Measurements from ENCODE around the gene HOXC10. TPM values are rescaled to one million over a fixed set of nuclear protein-coding genes. Genes with fewer than 3 reads are reported as not detected.

The HOXC10 gene
- total RNA-seq, 1 donor from 2014 or later = not detected

DNA sequence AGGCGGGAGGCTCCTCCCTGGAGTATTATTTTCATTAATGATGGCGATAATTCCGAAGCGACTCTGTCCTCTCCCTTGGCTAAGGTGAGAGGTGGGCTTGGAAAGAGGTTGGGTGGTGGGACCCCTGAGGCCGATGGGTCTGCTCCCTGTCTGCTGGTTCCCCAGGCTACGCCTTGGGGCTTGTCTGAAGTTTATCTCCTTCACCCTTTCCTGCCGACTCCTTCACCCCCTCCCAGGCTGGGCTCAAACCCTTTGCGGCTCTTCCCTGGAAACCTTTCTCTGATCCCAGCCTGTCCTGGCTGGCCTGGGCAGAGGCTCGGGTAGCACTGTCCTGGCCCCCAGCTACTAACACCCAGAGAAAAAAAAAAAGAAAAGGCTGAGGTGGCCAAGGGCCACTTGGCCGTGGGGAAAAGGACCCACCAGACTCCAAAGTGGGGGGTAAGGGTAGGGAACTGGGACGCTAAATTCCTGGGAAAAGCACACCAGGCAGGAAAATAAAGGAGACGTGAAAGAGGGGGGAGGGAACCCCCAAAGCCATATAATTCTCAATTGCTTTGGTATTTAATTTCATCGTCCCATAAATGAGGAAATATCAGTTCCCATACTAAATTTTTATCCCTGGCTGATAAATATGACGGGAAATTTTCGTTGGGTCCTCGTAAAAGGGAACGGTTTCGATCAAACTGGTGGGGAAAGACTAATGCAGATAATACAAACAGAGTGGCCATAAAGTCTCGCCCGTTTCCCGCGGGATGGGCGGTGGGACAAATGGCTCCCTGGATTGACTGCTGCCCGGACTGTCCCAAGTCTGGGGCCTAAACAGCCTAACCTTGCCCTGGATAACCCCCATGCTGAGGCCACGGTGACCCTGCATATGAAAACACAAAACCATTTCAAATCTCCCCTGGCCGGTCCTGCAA lies 2.0 kb upstream of the HOXC10 start:
- Histone ChIP-seq H3K4me3 (no peak overlapping the region), H3K27me3 (ENCODE audit: low read depth) (peaks cover 97% of the 10 kb centered on the region), H3K27ac (no peak overlapping the region), H3K4me1 (peaks cover 15% of the 10 kb centered on the region), H3K36me3 (no peaks in the 10 kb centered on the region), H3K9me3 (no peaks in the 10 kb centered on the region)
- intact Hi-C loops (cut with DNase I) = no loop called here
- TF ChIP-seq, protein P1, sequence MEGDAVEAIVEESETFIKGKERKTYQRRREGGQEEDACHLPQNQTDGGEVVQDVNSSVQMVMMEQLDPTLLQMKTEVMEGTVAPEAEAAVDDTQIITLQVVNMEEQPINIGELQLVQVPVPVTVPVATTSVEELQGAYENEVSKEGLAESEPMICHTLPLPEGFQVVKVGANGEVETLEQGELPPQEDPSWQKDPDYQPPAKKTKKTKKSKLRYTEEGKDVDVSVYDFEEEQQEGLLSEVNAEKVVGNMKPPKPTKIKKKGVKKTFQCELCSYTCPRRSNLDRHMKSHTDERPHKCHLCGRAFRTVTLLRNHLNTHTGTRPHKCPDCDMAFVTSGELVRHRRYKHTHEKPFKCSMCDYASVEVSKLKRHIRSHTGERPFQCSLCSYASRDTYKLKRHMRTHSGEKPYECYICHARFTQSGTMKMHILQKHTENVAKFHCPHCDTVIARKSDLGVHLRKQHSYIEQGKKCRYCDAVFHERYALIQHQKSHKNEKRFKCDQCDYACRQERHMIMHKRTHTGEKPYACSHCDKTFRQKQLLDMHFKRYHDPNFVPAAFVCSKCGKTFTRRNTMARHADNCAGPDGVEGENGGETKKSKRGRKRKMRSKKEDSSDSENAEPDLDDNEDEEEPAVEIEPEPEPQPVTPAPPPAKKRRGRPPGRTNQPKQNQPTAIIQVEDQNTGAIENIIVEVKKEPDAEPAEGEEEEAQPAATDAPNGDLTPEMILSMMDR (IDR thresholded peaks at IDR 0.05) = no peak
- ATAC-seq (no peak), DNase-seq (no peak)

DNA sequence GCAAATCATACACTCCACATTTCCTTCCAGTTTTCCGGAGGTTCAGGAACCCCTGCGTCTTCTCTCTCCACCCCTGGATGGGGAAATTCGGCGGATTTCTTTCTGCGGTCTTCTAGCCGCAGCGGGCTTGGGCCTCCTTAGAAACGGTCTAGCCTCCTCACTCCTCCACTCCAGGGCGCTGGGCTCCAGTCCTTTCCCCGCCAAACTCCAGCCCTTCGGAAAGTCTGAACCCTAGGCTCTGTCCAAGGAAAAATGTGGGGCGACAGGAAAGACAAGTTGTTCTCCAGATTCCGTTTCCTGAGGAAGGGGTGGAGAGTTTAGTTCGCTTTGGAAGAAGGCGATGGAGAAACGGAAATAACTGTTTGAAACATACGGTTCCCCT lies 1.4 kb upstream of the HOXC10 start:
- TF ChIP-seq, protein P1 (IDR thresholded peaks at IDR 0.05) = no peak
- Histone ChIP-seq H3K9me3 (no peaks in the 10 kb centered on the region), H3K27ac (no peak overlapping the region), H3K4me3 (no peak overlapping the region), H3K27me3 (ENCODE audit: low read depth) (peaks cover 97% of the 10 kb centered on the region), H3K36me3 (no peaks in the 10 kb centered on the region), H3K4me1 (peaks cover 15% of the 10 kb centered on the region)
- DNase-seq = no peak
- intact Hi-C loops (cut with DNase I) = no loop called here
- ATAC-seq = no peak

DNA sequence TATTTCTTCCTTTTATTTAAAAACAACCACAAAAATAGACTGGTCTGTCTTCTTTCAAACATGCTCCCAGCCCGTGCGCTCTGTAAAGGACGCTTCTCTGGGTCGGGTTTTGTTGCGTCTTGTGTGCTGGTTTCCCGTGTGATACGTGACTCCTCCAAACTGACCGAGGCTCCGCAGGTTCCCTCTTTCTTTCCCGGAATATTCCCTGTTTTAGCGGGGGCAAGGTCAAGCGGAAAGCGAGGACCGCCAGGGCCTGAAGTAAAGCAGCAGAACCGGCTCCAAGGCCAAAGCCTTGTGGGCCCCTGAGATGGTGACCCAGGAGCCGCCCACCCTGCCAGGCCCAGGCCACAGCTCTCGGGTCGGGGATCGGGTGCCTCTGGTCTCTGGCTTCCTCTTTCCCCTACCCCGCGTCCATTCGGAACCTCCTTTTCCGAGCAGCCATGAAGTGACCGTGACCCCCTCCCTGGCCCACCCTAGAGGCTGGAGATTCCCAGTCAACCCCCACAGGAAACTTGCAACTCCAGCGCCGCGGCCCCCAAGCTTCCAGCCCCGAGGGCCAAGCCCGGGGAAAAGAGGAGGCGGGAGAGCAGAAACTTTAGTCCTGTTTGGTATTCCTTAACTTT lies 885 bp upstream of the HOXC10 start:
- no peak for ATAC-seq
- DNase-seq = no peak
- Histone ChIP-seq H3K4me3 (no peak overlapping the region), H3K27ac (no peak overlapping the region), H3K27me3 (ENCODE audit: low read depth) (peaks cover 97% of the 10 kb centered on the region), H3K4me1 (peaks cover 17% of the 10 kb centered on the region), H3K36me3 (no peaks in the 10 kb centered on the region), H3K9me3 (no peaks in the 10 kb centered on the region)
- TF ChIP-seq, protein P1 (IDR thresholded peaks at IDR 0.05) = no peak
- intact Hi-C loops (cut with DNase I) = no loop called here

DNA sequence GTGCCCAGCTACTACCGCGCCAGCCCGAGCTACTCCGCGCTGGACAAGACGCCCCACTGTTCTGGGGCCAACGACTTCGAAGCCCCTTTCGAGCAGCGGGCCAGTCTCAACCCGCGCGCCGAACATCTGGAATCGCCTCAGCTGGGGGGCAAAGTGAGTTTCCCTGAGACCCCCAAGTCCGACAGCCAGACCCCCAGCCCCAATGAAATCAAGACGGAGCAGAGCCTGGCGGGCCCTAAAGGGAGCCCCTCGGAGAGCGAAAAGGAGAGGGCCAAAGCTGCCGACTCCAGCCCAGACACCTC lies 697 bp downstream of the HOXC10 start:
- Histone ChIP-seq H3K27ac (no peak overlapping the region), H3K9me3 (no peaks in the 10 kb centered on the region), H3K4me1 (peaks cover 23% of the 10 kb centered on the region), H3K27me3 (ENCODE audit: low read depth) (peaks cover 100% of the 10 kb centered on the region), H3K36me3 (no peaks in the 10 kb centered on the region), H3K4me3 (peak overlapping the region; percentile 16)
- intact Hi-C loops (cut with DNase I) = no loop called here
- ATAC-seq (no peak), DNase-seq (no peak)
- TF ChIP-seq, protein P1 (IDR thresholded peaks at IDR 0.05) = no peak

DNA sequence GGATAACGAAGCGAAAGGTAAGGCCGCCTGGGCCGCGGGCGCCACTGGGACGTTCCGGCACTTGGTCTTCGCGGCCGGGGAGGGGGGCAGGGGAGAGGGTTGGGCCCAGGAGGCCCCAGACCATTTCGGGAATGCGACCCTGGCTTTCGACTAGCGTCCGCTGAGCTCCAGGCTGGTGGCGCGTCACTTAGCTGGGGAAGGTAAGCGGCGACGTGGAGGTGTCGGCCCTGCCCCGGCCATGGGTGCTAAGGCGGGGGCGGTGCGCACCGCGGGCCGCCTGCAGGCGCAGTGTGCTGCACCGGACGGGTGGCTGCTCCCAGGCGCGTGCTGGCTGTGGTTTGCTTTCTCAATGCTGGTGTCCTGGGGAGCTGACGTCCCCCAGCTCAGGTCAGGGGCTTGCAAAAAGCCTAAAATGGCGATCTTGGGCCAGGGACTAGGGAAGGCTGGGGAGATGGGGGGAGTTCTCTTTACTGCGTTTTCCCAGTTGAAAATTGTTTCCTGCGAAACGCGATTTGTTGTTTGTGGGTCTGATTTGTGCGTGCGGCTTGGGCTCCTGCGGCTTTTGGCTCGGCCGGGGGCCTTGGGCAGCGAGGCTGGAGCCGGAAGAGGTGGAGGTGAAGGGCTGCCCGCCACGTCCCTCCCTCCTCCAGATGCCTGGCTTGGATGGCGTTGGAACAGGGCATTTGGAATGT lies 1.2 kb downstream of the HOXC10 start:
- intact Hi-C loops (cut with DNase I) = no loop called here
- Histone ChIP-seq H3K4me3 (peak overlapping the region; percentile 16), H3K27me3 (ENCODE audit: low read depth) (peaks cover 100% of the 10 kb centered on the region), H3K4me1 (peaks cover 23% of the 10 kb centered on the region), H3K36me3 (no peaks in the 10 kb centered on the region), H3K27ac (no peak overlapping the region), H3K9me3 (no peaks in the 10 kb centered on the region)
- TF ChIP-seq, protein P1 (IDR thresholded peaks at IDR 0.05) = no peak
- DNase-seq = no peak
- peak in 1 of 2 donors; percentile 38 for ATAC-seq
